ENCODE measurements around the gene NTRK3. TPM values are rescaled to one million over a fixed set of nuclear protein-coding genes. Genes with fewer than 3 reads are reported as not detected.

NTRK3 gene
- total RNA-seq, 4 donors from 2014 or later, result 0.51 to 22.2 (median 10.1) TPM

- no peak for TF ChIP-seq CTCF (IDR thresholded peaks at IDR 0.05; ENCODE audit: low read depth)
Observed at GRCh38 chr15:87816016-87816415, 440.5 kb downstream of the NTRK3 start.

Small RNA genes lying within 50 kb of the gene (small RNA-seq; reads per million reads assigned to genes)
- not detected for gene MED28P6

Other genes starting within 250 kb of the NTRK3 start
- 10 to 100 TPM; 18.5 to 46.5 (median 31.4) TPM for gene MRPL46, start 210.6 kb upstream of the NTRK3 start, total RNA-seq
- 10 to 100 TPM; 28.8 to 48.0 (median 31.5) TPM for gene MRPS11, start 211.0 kb upstream of the NTRK3 start, total RNA-seq